WTC11 (cell line): Measurements from ENCODE around the gene DROSHA. TPM values are rescaled to one million over a fixed set of nuclear protein-coding genes. Genes with fewer than 3 reads are reported as not detected.

Experiments used
- ATAC-seq: fragments of 200-7000 bp; cut with Tn5 transposase; 2 replicates; pipeline ENCODE4 v1.10.0; 2021; ENCODE audit warnings: mild to moderate bottlenecking, moderate library complexity
- CTCF ChIA-PET: fragments of 300-600 bp; sonication (Branson Sonifier 250); formaldehyde crosslinking; loops from one replicate; lab custom pipeline; 2021; ENCODE audit warnings: antibody characterized with exemption; lab: Charles Lee
- POLR2A ChIA-PET: fragments of 350-600 bp; sonication (Branson Sonifier 250); formaldehyde crosslinking; loops from one replicate; lab custom pipeline; 2021; ENCODE audit warnings: antibody characterized with exemption; lab: Charles Lee
- DNase-seq: peaks from one replicate; pipeline ENCODE4 v3.0.0; 2021; ENCODE audit warnings: low spot score
- H3K27ac Mint-ChIP-seq: 2 replicates; pipeline ENCODE4 v1.8.0; 2021; ENCODE audit warnings: mixed read lengths
- H3K27me3 Mint-ChIP-seq: 2 replicates; pipeline ENCODE4 v1.8.0; 2021; ENCODE audit warnings: low read depth, mild to moderate bottlenecking, moderate library complexity, mixed read lengths
- H3K36me3 Mint-ChIP-seq: 2 replicates; pipeline ENCODE4 v1.8.0; 2021; ENCODE audit warnings: mixed read lengths
- H3K4me1 Mint-ChIP-seq: 2 replicates; pipeline ENCODE4 v1.8.0; 2022; ENCODE audit warnings: mixed read lengths
- H3K4me3 Mint-ChIP-seq: 2 replicates; pipeline ENCODE4 v1.8.0; 2021; ENCODE audit warnings: mild to moderate bottlenecking, moderate library complexity, mixed read lengths
- H3K9me3 Mint-ChIP-seq: 2 replicates; pipeline ENCODE4 v1.8.0; 2021; ENCODE audit warnings: mixed read lengths
- ATF1 ChIP-seq: sonication (generic); formaldehyde crosslinking; IDR thresholded peaks from 2 replicates; pipeline ENCODE4 v1.8.1; 2023; ENCODE audit warnings: mild to moderate bottlenecking, moderate library complexity, missing genetic modification reagents
- GTF2I ChIP-seq: fragments of 250-450 bp; sonication (Bioruptor Pico); conservative IDR thresholded peaks from 2 replicates; pipeline ENCODE4 v1.4.0; 2021; ENCODE audit warnings: mild to moderate bottlenecking
- IRF2 ChIP-seq: sonication (generic); formaldehyde crosslinking; IDR thresholded peaks from 2 replicates; pipeline ENCODE4 v1.8.0; 2022; ENCODE audit warnings: low read depth, missing genetic modification reagents, borderline replicate concordance
- JAZF1 ChIP-seq: fragments of 250-450 bp; sonication (Bioruptor Pico); IDR thresholded peaks from 2 replicates; pipeline ENCODE4 v1.9.0; 2021; ENCODE audit warnings: moderate library complexity, mild to moderate bottlenecking, inconsistent platforms
- NFYB ChIP-seq: sonication (generic); formaldehyde crosslinking; conservative IDR thresholded peaks from 2 replicates; pipeline ENCODE4 v1.8.0; 2022; ENCODE audit warnings: low read depth, missing genetic modification reagents
- OVOL2 ChIP-seq: fragments of 250-450 bp; sonication (Bioruptor Pico); IDR thresholded peaks from 2 replicates; pipeline ENCODE4 v1.9.0; 2021; ENCODE audit warnings: mild to moderate bottlenecking, borderline replicate concordance
- RELA ChIP-seq: sonication (generic); formaldehyde crosslinking; IDR thresholded peaks from 2 replicates; pipeline ENCODE4 v1.8.1; 2022; ENCODE audit warnings: missing genetic modification reagents, mild to moderate bottlenecking, borderline replicate concordance
- RORB ChIP-seq: fragments of 250-450 bp; sonication (Bioruptor Pico); IDR thresholded peaks from 2 replicates; pipeline ENCODE4 v1.9.0; 2021; ENCODE audit warnings: mild to moderate bottlenecking
- SOX15 ChIP-seq: fragments of 250-450 bp; sonication (Bioruptor Pico); IDR thresholded peaks from 2 replicates; pipeline ENCODE4 v1.9.0; 2021; ENCODE audit warnings: mild to moderate bottlenecking
- TCF7 ChIP-seq: sonication (generic); formaldehyde crosslinking; IDR thresholded peaks from 2 replicates; pipeline ENCODE4 v1.8.0; 2022; ENCODE audit warnings: mild to moderate bottlenecking, low read depth, missing genetic modification reagents, moderate library complexity
- TEAD4 ChIP-seq: sonication (generic); formaldehyde crosslinking; IDR thresholded peaks from 2 replicates; pipeline ENCODE4 v1.8.0; 2022; ENCODE audit warnings: mild to moderate bottlenecking, missing genetic modification reagents
- TP53 ChIP-seq: sonication (generic); formaldehyde crosslinking; IDR thresholded peaks from 2 replicates; pipeline ENCODE4 v1.8.1; 2023; ENCODE audit warnings: mild to moderate bottlenecking, missing genetic modification reagents
- ZNF232 ChIP-seq: sonication (generic); formaldehyde crosslinking; IDR thresholded peaks from 2 replicates; pipeline ENCODE4 v1.8.0; 2022; ENCODE audit warnings: mild to moderate bottlenecking, missing genetic modification reagents
- total RNA-seq: library from RNA; stranded (reverse); gene quantifications from 3 replicates; pipeline ENCODE4 v1.2.3, GENCODE V29; 2021
- TF ChIP-seq, protein P1 (sequence below): fragments of 250-450 bp; sonication (Bioruptor Pico); IDR thresholded peaks from 2 replicates; pipeline ENCODE4 v2.1.2; 2022; ENCODE audit warnings: mild to moderate bottlenecking, moderate library complexity
- TF ChIP-seq, protein P2 (sequence below): fragments of 250-450 bp; sonication (Bioruptor Pico); IDR thresholded peaks from 2 replicates; pipeline ENCODE4 v1.9.0; 2021; ENCODE audit warnings: mild to moderate bottlenecking
- TF ChIP-seq, protein P3 (sequence below): sonication (generic); formaldehyde crosslinking; IDR thresholded peaks from 2 replicates; pipeline ENCODE4 v1.8.1; 2023; ENCODE audit warnings: mild to moderate bottlenecking, missing genetic modification reagents

DROSHA gene
- total RNA-seq, 1 experiment from 2014 or later = 125 TPM

DNA sequence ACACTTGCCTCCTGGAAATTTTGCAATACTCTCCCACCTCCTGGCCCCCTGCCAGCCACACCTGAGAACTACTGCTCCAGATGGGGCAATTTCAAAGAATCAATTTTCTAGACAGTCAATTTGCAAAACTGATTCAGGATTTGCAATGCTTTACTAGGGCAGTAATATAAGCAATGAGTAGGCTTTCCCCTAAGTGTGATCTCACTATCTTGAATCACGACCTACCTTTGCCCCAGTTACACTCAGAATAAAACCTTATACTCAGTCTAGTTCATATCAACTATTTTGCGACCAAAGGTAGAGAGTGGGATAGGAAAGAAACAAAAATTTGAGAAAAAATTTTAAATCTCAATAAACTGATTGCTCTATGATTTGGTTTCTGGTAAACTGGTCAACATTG is 54.4 kb downstream of the DROSHA start (continued):
- TF ChIP-seq OVOL2 (CRISPR knock-in tag) (no peak), SOX15 (CRISPR knock-in tag) (no peak), ZNF232 (CRISPR knock-in tag) (no peak)

DNA sequence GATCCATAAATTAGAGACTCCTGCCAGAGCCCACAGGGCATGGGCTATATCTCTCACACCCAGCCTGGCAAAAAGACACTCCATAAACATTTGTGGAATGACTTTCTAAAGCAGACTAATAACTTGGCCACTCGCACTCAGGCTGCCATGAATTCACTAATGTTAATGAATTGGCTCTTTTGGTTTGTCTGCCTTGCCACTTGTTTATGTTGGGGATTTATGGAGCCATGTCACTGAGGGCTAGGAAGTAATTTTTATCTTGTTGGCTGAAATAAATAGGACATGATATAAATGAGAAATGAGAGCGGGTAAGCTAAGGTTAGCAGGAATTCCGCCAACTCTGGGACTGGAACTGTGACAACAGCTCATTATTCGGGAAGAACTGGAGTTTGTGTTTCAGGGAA is 55.2 kb downstream of the DROSHA start:
- no peaks in the 10 kb centered on the region for H3K27me3 Mint-ChIP-seq
- no peaks in the 10 kb centered on the region for H3K9me3 Mint-ChIP-seq
- POLR2A ChIA-PET = no interaction called here
- H3K4me3 Mint-ChIP-seq = no peak overlapping the region
- peaks cover 4% of the 10 kb centered on the region for H3K4me1 Mint-ChIP-seq
- peaks cover 8% of the 10 kb centered on the region; the same call in 1 of the 2 replicates for H3K36me3 Mint-ChIP-seq
- ATAC-seq (no peak), DNase-seq (no peak)
- H3K27ac Mint-ChIP-seq = no peak overlapping the region
- CTCF ChIA-PET = no interaction called here
- TF ChIP-seq IRF2 = no peak
- no peak for TF ChIP-seq GTF2I (CRISPR knock-in tag)
- TF ChIP-seq NFYB (CRISPR knock-in tag) = no peak
- TF ChIP-seq, protein P1, sequence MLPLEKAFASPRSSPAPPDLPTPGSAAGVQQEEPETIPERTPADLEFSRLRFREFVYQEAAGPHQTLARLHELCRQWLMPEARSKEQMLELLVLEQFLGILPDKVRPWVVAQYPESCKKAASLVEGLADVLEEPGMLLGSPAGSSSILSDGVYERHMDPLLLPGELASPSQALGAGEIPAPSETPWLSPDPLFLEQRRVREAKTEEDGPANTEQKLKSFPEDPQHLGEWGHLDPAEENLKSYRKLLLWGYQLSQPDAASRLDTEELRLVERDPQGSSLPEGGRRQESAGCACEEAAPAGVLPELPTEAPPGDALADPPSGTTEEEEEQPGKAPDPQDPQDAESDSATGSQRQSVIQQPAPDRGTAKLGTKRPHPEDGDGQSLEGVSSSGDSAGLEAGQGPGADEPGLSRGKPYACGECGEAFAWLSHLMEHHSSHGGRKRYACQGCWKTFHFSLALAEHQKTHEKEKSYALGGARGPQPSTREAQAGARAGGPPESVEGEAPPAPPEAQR (CRISPR knock-in tag) = no peak

DNA sequence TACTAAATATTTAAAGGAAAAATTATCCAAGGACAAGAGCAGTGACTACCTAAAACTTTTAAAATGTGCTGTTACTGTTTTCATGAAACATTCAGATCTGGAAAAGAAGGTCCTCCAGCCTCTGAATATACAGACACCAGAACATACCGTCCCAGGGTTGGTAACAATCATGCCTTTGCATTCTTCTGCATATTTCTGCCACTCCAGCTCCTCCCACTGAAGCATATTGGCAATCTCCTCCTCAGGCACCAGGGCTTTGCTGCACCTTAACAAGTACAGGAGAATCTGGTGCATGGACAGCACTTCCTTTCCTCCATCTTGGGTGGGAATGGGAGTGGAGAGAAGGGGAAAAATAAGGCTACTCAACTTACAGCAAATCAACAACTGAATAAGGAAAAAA is 60.0 kb downstream of the DROSHA start:
- peaks cover 17% of the 10 kb centered on the region for H3K4me1 Mint-ChIP-seq
- H3K4me3 Mint-ChIP-seq = no peak overlapping the region
- H3K27me3 Mint-ChIP-seq = no peaks in the 10 kb centered on the region
- no peak for DNase-seq
- ChIA-PET POLR2A (no interaction called here), CTCF (no interaction called here)
- H3K27ac Mint-ChIP-seq = no peak overlapping the region
- no peaks in the 10 kb centered on the region for H3K9me3 Mint-ChIP-seq
- TF ChIP-seq RELA (CRISPR knock-in tag) (no peak), TEAD4 (CRISPR knock-in tag) (no peak), ATF1 (CRISPR knock-in tag) (no peak), RORB (CRISPR knock-in tag) (no peak), TP53 (CRISPR knock-in tag) (no peak), NFYB (CRISPR knock-in tag) (no peak), JAZF1 (CRISPR knock-in tag) (no peak), TCF7 (CRISPR knock-in tag) (no peak)
- TF ChIP-seq, protein P2, sequence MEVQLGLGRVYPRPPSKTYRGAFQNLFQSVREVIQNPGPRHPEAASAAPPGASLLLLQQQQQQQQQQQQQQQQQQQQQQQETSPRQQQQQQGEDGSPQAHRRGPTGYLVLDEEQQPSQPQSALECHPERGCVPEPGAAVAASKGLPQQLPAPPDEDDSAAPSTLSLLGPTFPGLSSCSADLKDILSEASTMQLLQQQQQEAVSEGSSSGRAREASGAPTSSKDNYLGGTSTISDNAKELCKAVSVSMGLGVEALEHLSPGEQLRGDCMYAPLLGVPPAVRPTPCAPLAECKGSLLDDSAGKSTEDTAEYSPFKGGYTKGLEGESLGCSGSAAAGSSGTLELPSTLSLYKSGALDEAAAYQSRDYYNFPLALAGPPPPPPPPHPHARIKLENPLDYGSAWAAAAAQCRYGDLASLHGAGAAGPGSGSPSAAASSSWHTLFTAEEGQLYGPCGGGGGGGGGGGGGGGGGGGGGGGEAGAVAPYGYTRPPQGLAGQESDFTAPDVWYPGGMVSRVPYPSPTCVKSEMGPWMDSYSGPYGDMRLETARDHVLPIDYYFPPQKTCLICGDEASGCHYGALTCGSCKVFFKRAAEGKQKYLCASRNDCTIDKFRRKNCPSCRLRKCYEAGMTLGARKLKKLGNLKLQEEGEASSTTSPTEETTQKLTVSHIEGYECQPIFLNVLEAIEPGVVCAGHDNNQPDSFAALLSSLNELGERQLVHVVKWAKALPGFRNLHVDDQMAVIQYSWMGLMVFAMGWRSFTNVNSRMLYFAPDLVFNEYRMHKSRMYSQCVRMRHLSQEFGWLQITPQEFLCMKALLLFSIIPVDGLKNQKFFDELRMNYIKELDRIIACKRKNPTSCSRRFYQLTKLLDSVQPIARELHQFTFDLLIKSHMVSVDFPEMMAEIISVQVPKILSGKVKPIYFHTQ (CRISPR knock-in tag) = no peak
- TF ChIP-seq, protein P1 (CRISPR knock-in tag) = no peak
- TF ChIP-seq, protein P3, sequence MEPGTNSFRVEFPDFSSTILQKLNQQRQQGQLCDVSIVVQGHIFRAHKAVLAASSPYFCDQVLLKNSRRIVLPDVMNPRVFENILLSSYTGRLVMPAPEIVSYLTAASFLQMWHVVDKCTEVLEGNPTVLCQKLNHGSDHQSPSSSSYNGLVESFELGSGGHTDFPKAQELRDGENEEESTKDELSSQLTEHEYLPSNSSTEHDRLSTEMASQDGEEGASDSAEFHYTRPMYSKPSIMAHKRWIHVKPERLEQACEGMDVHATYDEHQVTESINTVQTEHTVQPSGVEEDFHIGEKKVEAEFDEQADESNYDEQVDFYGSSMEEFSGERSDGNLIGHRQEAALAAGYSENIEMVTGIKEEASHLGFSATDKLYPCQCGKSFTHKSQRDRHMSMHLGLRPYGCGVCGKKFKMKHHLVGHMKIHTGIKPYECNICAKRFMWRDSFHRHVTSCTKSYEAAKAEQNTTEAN (CRISPR knock-in tag) = no peak
- no peak for ATAC-seq
- peaks cover 27% of the 10 kb centered on the region for H3K36me3 Mint-ChIP-seq
